ENCODE data around the gene WDR33.

The WDR33 gene

GRCh38 chr2:127654838-127655175 lies 156.2 kb downstream of the WDR33 start:
- DNase-seq (ENCODE audit: low spot score), result no peak

GRCh38 chr2:127654084-127654837 lies 156.7 kb downstream of the WDR33 start:
- no peak for DNase-seq (ENCODE audit: low spot score)

- no peak for DNase-seq (ENCODE audit: low spot score)
Observed at GRCh38 chr2:127653421-127654083, 157.4 kb downstream of the WDR33 start.

GRCh38 chr2:127652786-127653357 lies 158.1 kb downstream of the WDR33 start:
- DNase-seq (ENCODE audit: low spot score), result no peak

GRCh38 chr2:127651971-127652550 lies 158.9 kb downstream of the WDR33 start:
- DNase-seq (ENCODE audit: low spot score), result no peak

GRCh38 chr2:127651381-127651809 lies 159.6 kb downstream of the WDR33 start:
- DNase-seq (ENCODE audit: low spot score), result no peak

Data from AG20443 (cell line).